PC-3 (cell line): Measurements from ENCODE around the gene OR10H5. TPM values are rescaled to one million over a fixed set of nuclear protein-coding genes. Genes with fewer than 3 reads are reported as not detected.

Source experiments
- ATAC-seq: fragments of 200-7000 bp; cut with Tn5 transposase; 2 replicates; pipeline ENCODE4 v1.9.1; 2020; ENCODE audit warnings: mild to moderate bottlenecking, moderate library complexity
- BruUV-seq: library from RNA; stranded (reverse); fragments of 400-500 nt; replicated peaks from 2 replicates; lab custom pipeline; 2021; lab: Mats Ljungman, UMichigan
- CTCF ChIA-PET: fragments of 300-600 bp; sonication (Branson Sonifier 250); formaldehyde crosslinking; loops from one replicate; lab custom pipeline; 2022; ENCODE audit warnings: antibody characterized with exemption; lab: Charles Lee
- POLR2A ChIA-PET: fragments of 300-600 bp; sonication (Branson Sonifier 250); formaldehyde crosslinking; loops from one replicate; lab custom pipeline; 2022; ENCODE audit warnings: antibody characterized with exemption; ENCODE audit not compliant: unreplicated experiment; lab: Charles Lee
- DNase-seq: peaks from one replicate; pipeline ENCODE4 v3.0.0-alpha.2; 2015
- H2AFZ ChIP-seq: fragments of 300-600 bp; sonication (generic); 2 replicates; pipeline ENCODE4 v1.6.0; 2016; ENCODE audit warnings: antibody characterized with exemption, low read length
- H3F3A ChIP-seq: fragments of 300-600 bp; sonication (generic); one replicate; pipeline ENCODE4 v1.6.0; 2017; ENCODE audit warnings: antibody characterized with exemption, low read length, control low read depth, mild to moderate bottlenecking; ENCODE audit not compliant: unreplicated experiment
- H3K27ac ChIP-seq: fragments of 300-600 bp; sonication (generic); 2 replicates; pipeline ENCODE4 v1.5.1; 2016; ENCODE audit warnings: mild to moderate bottlenecking, low read length
- H3K27me3 ChIP-seq: fragments of 300-600 bp; sonication (generic); 2 replicates; pipeline ENCODE4 v1.6.1; 2016; ENCODE audit warnings: low read length, mixed read lengths
- H3K36me3 ChIP-seq: fragments of 300-600 bp; sonication (generic); 2 replicates; pipeline ENCODE4 v1.6.1; 2016; ENCODE audit warnings: low read depth, mixed run types, low read length, mixed read lengths
- H3K4me1 ChIP-seq: fragments of 300-600 bp; sonication (generic); 2 replicates; pipeline ENCODE4 v1.5.1; 2016; ENCODE audit warnings: low read length; ENCODE audit not compliant: insufficient read depth
- H3K4me2 ChIP-seq: fragments of 300-600 bp; sonication (generic); 2 replicates; pipeline ENCODE4 v1.6.0; 2016; ENCODE audit warnings: low read length
- H3K4me3 ChIP-seq: fragments of 300-600 bp; sonication (generic); 2 replicates; pipeline ENCODE4 v1.5.1; 2016; ENCODE audit warnings: mild to moderate bottlenecking, low read length, mixed read lengths
- H3K79me2 ChIP-seq: fragments of 300-600 bp; sonication (generic); 2 replicates; pipeline ENCODE4 v1.6.1; 2017; ENCODE audit warnings: low read length, mixed read lengths
- H3K9ac ChIP-seq: fragments of 300-600 bp; sonication (generic); 2 replicates; pipeline ENCODE4 v1.6.0; 2016; ENCODE audit warnings: mild to moderate bottlenecking, low read length
- H3K9me2 ChIP-seq: fragments of 300-600 bp; sonication (generic); replicated peaks from 2 replicates; pipeline ENCODE4 v1.6.1; 2016; ENCODE audit warnings: mixed run types, low read length, mixed read lengths
- H3K9me3 ChIP-seq: fragments of 300-600 bp; sonication (generic); 2 replicates; pipeline ENCODE4 v1.6.1; 2016; ENCODE audit warnings: low read length, mixed read lengths
- H4K20me1 ChIP-seq: fragments of 300-600 bp; sonication (generic); 2 replicates; pipeline ENCODE4 v1.6.1; 2016; ENCODE audit warnings: low read length, mixed read lengths
- EZH2 ChIP-seq: fragments of 300-600 bp; sonication (generic); IDR thresholded peaks from one replicate; pipeline ENCODE4 v1.6.1; 2017; ENCODE audit warnings: antibody characterized with exemption, mild to moderate bottlenecking, low read length; ENCODE audit not compliant: unreplicated experiment
- EZH2phosphoT487 ChIP-seq: fragments of 300-600 bp; sonication (generic); IDR thresholded peaks from 2 replicates; pipeline ENCODE4 v1.6.1; 2018; ENCODE audit warnings: mild to moderate bottlenecking, antibody characterized with exemption, low read length, borderline replicate concordance
- intact Hi-C: fragments of 100-400 bp; cut with micrococcal nuclease; formaldehyde crosslinking; loops from 2 replicates; pipeline ENCODE4 v1.9.0; 2023
- total RNA-seq: library from RNA; depleted of rRNA; stranded (reverse); fragments of >200 nt; gene quantifications from 2 replicates; pipeline ENCODE4 v1.2.3, GENCODE V29; 2014
- TF ChIP-seq, protein P1 (sequence below): fragments of 300-600 bp; sonication (generic); conservative IDR thresholded peaks from 2 replicates; pipeline ENCODE4 v1.5.1; 2017; ENCODE audit warnings: antibody characterized with exemption, low read depth, mild to moderate bottlenecking, low read length

OR10H5 gene
- total RNA-seq, 1 experiment from 2014 or later = not detected

DNA sequence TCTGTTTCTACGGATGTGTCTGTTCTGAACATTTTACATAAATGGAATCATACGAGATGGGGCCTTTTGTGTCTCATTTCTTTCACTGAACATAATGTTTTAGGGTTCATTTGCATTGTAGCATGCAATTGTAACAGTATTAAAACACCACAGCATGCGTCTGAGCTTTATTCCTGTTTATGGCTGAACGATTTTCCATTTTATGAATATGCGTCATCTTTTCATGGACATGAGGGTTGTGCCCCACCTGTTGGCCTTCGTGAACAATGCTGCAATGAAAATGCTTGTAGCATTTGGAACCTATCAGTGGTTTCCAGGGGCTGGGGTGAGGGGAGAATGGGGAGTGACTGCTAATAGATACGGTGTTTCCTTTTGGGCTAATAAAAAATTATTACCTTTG is 22.9 kb downstream of the OR10H5 start:
- Histone ChIP-seq H3K4me2 (peak overlapping the region; percentile 63), H2AFZ (peak overlapping the region; percentile 68), H3K79me2 (no peaks in the 10 kb centered on the region), H3K4me3 (peak overlapping the region; percentile 36), H3K4me1 (no peaks in the 10 kb centered on the region), H3F3A (no peaks in the 10 kb centered on the region), H3K27me3 (no peaks in the 10 kb centered on the region), H3K36me3 (no peaks in the 10 kb centered on the region), H3K27ac (no peak overlapping the region), H3K9me2 (no peaks in the 10 kb centered on the region), H3K9ac (no peak overlapping the region), H4K20me1 (no peaks in the 10 kb centered on the region), H3K9me3 (no peaks in the 10 kb centered on the region)
- intact Hi-C loops = loop anchor here (1.0 to 2.0 kb wide), 2 partner anchors 181 to 226 kb away; no protein-coding TSS in a partner anchor
- peak; percentile 81 for DNase-seq
- ATAC-seq = peak; percentile 70
- ChIA-PET CTCF (interaction anchor here (0.6 to 0.7 kb wide), 4 partner anchors 33 to 718 kb away, joined by 3 to 7 read pairs (median 5); no protein-coding TSS in a partner anchor), POLR2A (no interaction called here)
- no peak for TF ChIP-seq EZH2
- no peak for TF ChIP-seq EZH2phosphoT487
- TF ChIP-seq, protein P1, sequence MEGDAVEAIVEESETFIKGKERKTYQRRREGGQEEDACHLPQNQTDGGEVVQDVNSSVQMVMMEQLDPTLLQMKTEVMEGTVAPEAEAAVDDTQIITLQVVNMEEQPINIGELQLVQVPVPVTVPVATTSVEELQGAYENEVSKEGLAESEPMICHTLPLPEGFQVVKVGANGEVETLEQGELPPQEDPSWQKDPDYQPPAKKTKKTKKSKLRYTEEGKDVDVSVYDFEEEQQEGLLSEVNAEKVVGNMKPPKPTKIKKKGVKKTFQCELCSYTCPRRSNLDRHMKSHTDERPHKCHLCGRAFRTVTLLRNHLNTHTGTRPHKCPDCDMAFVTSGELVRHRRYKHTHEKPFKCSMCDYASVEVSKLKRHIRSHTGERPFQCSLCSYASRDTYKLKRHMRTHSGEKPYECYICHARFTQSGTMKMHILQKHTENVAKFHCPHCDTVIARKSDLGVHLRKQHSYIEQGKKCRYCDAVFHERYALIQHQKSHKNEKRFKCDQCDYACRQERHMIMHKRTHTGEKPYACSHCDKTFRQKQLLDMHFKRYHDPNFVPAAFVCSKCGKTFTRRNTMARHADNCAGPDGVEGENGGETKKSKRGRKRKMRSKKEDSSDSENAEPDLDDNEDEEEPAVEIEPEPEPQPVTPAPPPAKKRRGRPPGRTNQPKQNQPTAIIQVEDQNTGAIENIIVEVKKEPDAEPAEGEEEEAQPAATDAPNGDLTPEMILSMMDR = peak; percentile 77
- no TSS peak for BruUV-seq

DNA sequence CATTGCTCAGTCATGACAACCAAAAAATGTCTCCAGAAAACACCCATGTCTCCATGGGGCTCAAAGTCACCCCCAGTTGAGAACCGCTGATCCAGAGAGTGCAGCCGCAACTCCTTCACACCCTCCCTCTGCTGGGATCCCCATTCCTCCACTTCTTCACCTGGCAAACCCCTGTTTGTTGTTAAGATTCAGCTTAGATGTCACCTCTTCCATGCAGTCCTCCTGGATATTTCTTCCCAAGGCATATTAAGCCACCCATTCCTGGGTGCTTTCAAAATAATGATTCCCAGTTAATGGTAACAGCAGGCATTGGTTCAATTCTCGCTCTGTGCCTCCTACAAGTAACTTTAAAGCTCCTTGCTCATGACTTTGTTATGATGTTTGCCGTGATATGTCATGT is 24.0 kb downstream of the OR10H5 start:
- H3K9me3 ChIP-seq = no peaks in the 10 kb centered on the region
- ChIA-PET POLR2A (no interaction called here), CTCF (interaction anchor here (1.1 kb wide), 1 partner anchor 58 kb away, joined by 3 read pairs; no protein-coding TSS in a partner anchor)
- H3F3A ChIP-seq = no peaks in the 10 kb centered on the region
- no peaks in the 10 kb centered on the region for H3K79me2 ChIP-seq
- H3K4me1 ChIP-seq = no peaks in the 10 kb centered on the region
- ATAC-seq (no peak), DNase-seq (no peak)
- TF ChIP-seq, protein P1 = no peak
- no peak for TF ChIP-seq EZH2phosphoT487
- no peak for TF ChIP-seq EZH2
- H4K20me1 ChIP-seq = no peaks in the 10 kb centered on the region
- no peaks in the 10 kb centered on the region for H3K27me3 ChIP-seq
- H3K9ac ChIP-seq = no peak overlapping the region
- H3K27ac ChIP-seq = no peak overlapping the region
- no TSS peak for BruUV-seq
- H3K36me3 ChIP-seq = no peaks in the 10 kb centered on the region
- H2AFZ ChIP-seq = no peak overlapping the region
- H3K9me2 ChIP-seq = no peaks in the 10 kb centered on the region
- no peak overlapping the region for H3K4me3 ChIP-seq
- intact Hi-C loops = loop anchor here (2.0 kb wide), 1 partner anchor 227 kb away; no protein-coding TSS in a partner anchor
- no peak overlapping the region for H3K4me2 ChIP-seq

DNA sequence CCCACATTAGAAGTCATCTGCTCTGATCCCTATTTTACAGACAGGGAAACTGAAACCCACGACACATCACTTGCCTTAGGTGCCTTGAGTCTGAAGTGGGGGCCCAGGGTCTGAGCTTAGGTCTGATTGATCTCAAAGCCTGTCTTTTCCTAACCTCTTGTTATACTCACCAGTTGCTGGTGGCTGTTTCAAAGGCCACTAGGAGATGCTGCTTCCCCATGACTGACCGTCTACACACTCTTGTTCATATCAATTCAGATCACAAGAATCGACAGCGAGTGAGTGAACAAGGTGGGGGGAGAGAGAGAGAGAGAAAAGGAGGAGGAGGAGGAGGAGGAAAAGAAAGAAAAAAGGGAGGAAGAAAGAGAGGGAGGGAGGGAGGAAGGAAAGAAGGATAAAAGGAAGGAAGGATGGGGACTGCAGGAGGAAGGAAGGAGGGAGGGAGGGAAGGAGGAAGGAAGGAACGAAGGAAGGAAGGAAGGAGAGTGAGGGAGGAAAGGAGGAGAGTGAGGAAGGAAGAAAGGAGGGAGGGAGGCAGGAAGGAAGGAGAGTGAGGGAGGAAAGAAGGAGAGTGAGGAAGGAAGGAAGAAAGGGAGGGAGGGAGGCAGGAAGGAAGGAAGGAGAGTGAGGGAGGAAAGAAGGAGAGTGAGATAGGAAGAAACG is 24.7 kb downstream of the OR10H5 start:
- H3K27me3 ChIP-seq = no peaks in the 10 kb centered on the region
- H3K4me3 ChIP-seq = no peak overlapping the region
- H3K27ac ChIP-seq = no peak overlapping the region
- H3K4me1 ChIP-seq = no peaks in the 10 kb centered on the region
- intact Hi-C loops = loop anchor here (1.0 to 2.0 kb wide), 2 partner anchors 57 to 371 kb away; no protein-coding TSS in a partner anchor
- H3K9ac ChIP-seq = no peak overlapping the region
- H3K79me2 ChIP-seq = no peaks in the 10 kb centered on the region
- no peak for TF ChIP-seq EZH2phosphoT487
- TF ChIP-seq, protein P1 = peak; percentile 73
- 0 out of 2 replicates have a peak overlapping the region, but pooled peaks have one; percentile 1 for H3K4me2 ChIP-seq
- ATAC-seq (peak; percentile 29; the same call in 1 of the 2 replicates), DNase-seq (peak; percentile 56)
- H3F3A ChIP-seq = no peaks in the 10 kb centered on the region
- no peaks in the 10 kb centered on the region for H3K9me2 ChIP-seq
- POLR2A ChIA-PET = no interaction called here
- no TSS peak for BruUV-seq
- no peaks in the 10 kb centered on the region for H3K36me3 ChIP-seq
- H2AFZ ChIP-seq = no peak overlapping the region
- CTCF ChIA-PET = interaction anchor here (1.1 kb wide), 1 partner anchor 57 kb away, joined by 3 read pairs; no protein-coding TSS in a partner anchor
- no peaks in the 10 kb centered on the region for H3K9me3 ChIP-seq
- H4K20me1 ChIP-seq = no peaks in the 10 kb centered on the region
